DND-41 (cell line): ENCODE data around the gene VPS16.
A peak's percentile ranks its signal among the peaks of the same experiment; 100 is the strongest.

Experiments used
- ATAC-seq: fragments of 200-7000 bp; cut with Tn5 transposase; 3 replicates; pipeline ENCODE4 v1.9.1; 2021; ENCODE audit warnings: low read depth; ENCODE audit not compliant: insufficient read depth
- DNase-seq: peaks from one replicate; pipeline ENCODE4 v3.0.0-alpha.2; 2020
- H2AFZ ChIP-seq: 2 replicates; pipeline ENCODE4 v1.6.0; 2012; ENCODE audit warnings: low read depth, low read length
- H3K27ac ChIP-seq: 2 replicates; pipeline ENCODE4 v1.5.1; 2012; ENCODE audit warnings: low read length, inconsistent platforms
- H3K27me3 ChIP-seq: fragments of 200-600 bp; sonication (generic); 2 replicates; pipeline ENCODE4 v1.6.0; 2012; ENCODE audit warnings: low read length, mild to moderate bottlenecking, inconsistent platforms; ENCODE audit not compliant: insufficient read depth, poor library complexity
- H3K36me3 ChIP-seq: 2 replicates; pipeline ENCODE4 v1.5.1; 2012; ENCODE audit warnings: low read length, inconsistent platforms; ENCODE audit not compliant: insufficient read depth
- H3K4me1 ChIP-seq: 2 replicates; pipeline ENCODE4 v1.5.1; 2012; ENCODE audit warnings: mild to moderate bottlenecking, low read length; ENCODE audit not compliant: insufficient read depth
- H3K4me2 ChIP-seq: 2 replicates; pipeline ENCODE4 v1.6.0; 2012; ENCODE audit warnings: mild to moderate bottlenecking, moderate library complexity, low read length, inconsistent platforms; ENCODE audit not compliant: insufficient read depth
- H3K4me3 ChIP-seq, 2 experiments: fragments of 200-600 bp in 1 of 2; shearing (Covaris generic) in 1 of 2; 2 replicates each; pipeline ENCODE4 v1.5.1; 2012 to 2016; ENCODE audit warnings: inconsistent platforms in 2 of 2, low read length in 2 of 2, mild to moderate bottlenecking in 2 of 2, low read depth in 1 of 2, moderate library complexity in 1 of 2
- H3K79me2 ChIP-seq: 2 replicates; pipeline ENCODE4 v1.6.0; 2012; ENCODE audit warnings: low read length, inconsistent platforms; ENCODE audit not compliant: insufficient read depth
- H3K9ac ChIP-seq: 2 replicates; pipeline ENCODE4 v1.6.0; 2012; ENCODE audit warnings: low read depth, mild to moderate bottlenecking, inconsistent platforms, low read length, moderate library complexity
- H3K9me3 ChIP-seq: 2 replicates; pipeline ENCODE4 v1.5.1; 2012; ENCODE audit warnings: low read length, moderate library complexity, mild to moderate bottlenecking, inconsistent platforms; ENCODE audit not compliant: insufficient read depth, severe bottlenecking
- H4K20me1 ChIP-seq: 2 replicates; pipeline ENCODE4 v1.6.0; 2012; ENCODE audit warnings: low read length; ENCODE audit not compliant: insufficient read depth
- CTCF ChIP-seq: IDR thresholded peaks from 2 replicates; pipeline ENCODE4 v1.5.1; 2012; ENCODE audit warnings: borderline replicate concordance, low read length, moderate library complexity, mild to moderate bottlenecking; ENCODE audit not compliant: poor library complexity, severe bottlenecking; ENCODE audit errors: extremely low read depth
- EZH2 ChIP-seq: IDR thresholded peaks from 3 replicates; pipeline ENCODE4 v1.6.1; 2012; ENCODE audit warnings: borderline replicate concordance, low read depth, mild to moderate bottlenecking, moderate library complexity, low read length, inconsistent platforms; ENCODE audit not compliant: severe bottlenecking

Gene VPS16

GRCh38 chr20:2840138-2840966 is at the start of gene VPS16, which contains the start of gene PCED1A:
Gene VPS16 (plus strand): TSS chr20:2840745. CDS start chr20:2840775, 30 bp downstream.
Gene PCED1A (minus strand): TSS chr20:2840655. CDS start chr20:2839912, 743 bp downstream.
- ATAC-seq (peak; percentile 99), DNase-seq (peak; percentile 88)
- H3K4me1 ChIP-seq: peaks cover 22% of the 10 kb centered on the region
- no peaks in the 10 kb centered on the region for H3K36me3 ChIP-seq
- H3K9ac ChIP-seq: peak within 1 kb of the TSS; percentile 61
- TF ChIP-seq CTCF (no peak), EZH2 (no peak)
- no peaks in the 10 kb centered on the region for H3K79me2 ChIP-seq
- H3K9me3 ChIP-seq: no peaks in the 10 kb centered on the region
- H3K27ac ChIP-seq: peak within 1 kb of the TSS; percentile 76
- H2AFZ ChIP-seq: peak within 1 kb of the TSS; percentile 100
- no peaks in the 10 kb centered on the region for H4K20me1 ChIP-seq
- peak within 1 kb of the TSS; percentile 95 for H3K4me2 ChIP-seq
- H3K27me3 ChIP-seq: no peaks in the 10 kb centered on the region
- peak within 1 kb of the TSS; percentile 50 to 80; a peak in 3 of 4 replicates for H3K4me3 ChIP-seq

GRCh38 chr20:2793471-2793870 is 47.1 kb upstream of the VPS16 start:
- H3K27ac ChIP-seq: no peak overlapping the region
- DNase-seq: no peak
- no peaks in the 10 kb centered on the region for H3K79me2 ChIP-seq
- peaks cover 16% of the 10 kb centered on the region for H3K27me3 ChIP-seq
- no peaks in the 10 kb centered on the region for H3K36me3 ChIP-seq
- H4K20me1 ChIP-seq: peaks cover 11% of the 10 kb centered on the region
- no peaks in the 10 kb centered on the region for H3K9me3 ChIP-seq
- TF ChIP-seq EZH2: no peak
- TF ChIP-seq CTCF: no peak
- no peak overlapping the region for H3K9ac ChIP-seq
- no peaks in the 10 kb centered on the region for H3K4me1 ChIP-seq
- no peak overlapping the region for H3K4me3 ChIP-seq
- ATAC-seq: no peak
- H2AFZ ChIP-seq: no peak overlapping the region
- H3K4me2 ChIP-seq: no peak overlapping the region

GRCh38 chr20:2794202-2794748 is 46.3 kb upstream of the VPS16 start:
- Histone ChIP-seq H3K9me3 (no peaks in the 10 kb centered on the region), H3K36me3 (no peaks in the 10 kb centered on the region), H3K27me3 (peaks cover 21% of the 10 kb centered on the region), H4K20me1 (peaks cover 17% of the 10 kb centered on the region), H3K79me2 (no peaks in the 10 kb centered on the region), H3K4me3 (no peak overlapping the region), H3K9ac (no peak overlapping the region), H3K4me2 (no peak overlapping the region), H3K4me1 (no peaks in the 10 kb centered on the region), H3K27ac (no peak overlapping the region), H2AFZ (no peak overlapping the region)
- TF ChIP-seq EZH2 (no peak), CTCF (no peak)
- DNase-seq (no peak), ATAC-seq (no peak)
